Bronchial epithelial cell (primary cell): Measurements from ENCODE around the gene OSBP2. TPM values are rescaled to one million over a fixed set of nuclear protein-coding genes. Genes with fewer than 3 reads are reported as not detected.
A peak's percentile ranks its signal among the peaks of the same experiment; 100 is the strongest.

Experiments
- DNase-seq: peaks from one replicate; pipeline ENCODE4 v3.0.0-alpha.2; 2010; ENCODE audit warnings: low read depth
- FAIRE-seq: peaks from 2 replicates; lab custom pipeline; 2011; peaks lifted over from hg19 to GRCh38; lab: Jason Lieb, UNC
- H3K27me3 ChIP-seq: 2 replicates; pipeline ENCODE4 v1.5.1; 2011; ENCODE audit warnings: low read length; ENCODE audit not compliant: control insufficient read depth, insufficient read depth
- H3K36me3 ChIP-seq: 2 replicates; pipeline ENCODE4 v1.5.1; 2011; ENCODE audit warnings: low read length; ENCODE audit not compliant: control insufficient read depth, insufficient read depth
- H3K4me3 ChIP-seq: 2 replicates; pipeline ENCODE4 v1.5.1; 2011; ENCODE audit warnings: mild to moderate bottlenecking, low read depth, low read length, control low read depth
- total RNA-seq: library from RNA; depleted of rRNA; stranded (reverse); fragments of >200 nt; gene quantifications from 2 replicates; pipeline ENCODE4 v1.2.1, GENCODE V29; 2014
- TF ChIP-seq, protein P1 (sequence below): IDR thresholded peaks from 2 replicates; pipeline ENCODE4 v1.5.1; 2011; ENCODE audit warnings: mild to moderate bottlenecking, moderate library complexity, low read length, control low read depth, inconsistent platforms; ENCODE audit not compliant: insufficient read depth, severe bottlenecking

The OSBP2 gene
- total RNA-seq, 1 donor from 2014 or later = 23.4 TPM

DNA sequence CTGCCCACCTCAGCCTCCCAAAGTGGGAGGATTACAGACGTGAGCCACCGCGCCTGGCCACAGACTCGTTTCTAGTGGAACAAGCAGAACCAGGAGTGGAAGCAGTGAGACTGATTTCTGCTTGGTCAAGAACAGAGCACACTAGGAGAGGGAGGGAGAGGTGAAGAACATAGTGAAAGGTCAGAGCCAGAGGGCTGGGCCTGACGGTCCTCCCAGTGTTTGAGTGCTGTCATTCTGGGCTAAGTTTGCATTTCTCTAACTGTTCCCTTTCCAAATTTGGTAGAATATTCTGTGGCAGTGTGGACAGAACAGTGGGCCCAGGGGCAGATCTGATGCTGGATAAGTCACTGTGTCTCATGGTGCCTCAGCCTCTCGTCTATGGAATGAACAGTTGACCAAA, 55.2 kb downstream of the OSBP2 start:
- Histone ChIP-seq H3K36me3 (no peaks in the 10 kb centered on the region), H3K4me3 (no peak overlapping the region), H3K27me3 (no peaks in the 10 kb centered on the region)
- TF ChIP-seq, protein P1, sequence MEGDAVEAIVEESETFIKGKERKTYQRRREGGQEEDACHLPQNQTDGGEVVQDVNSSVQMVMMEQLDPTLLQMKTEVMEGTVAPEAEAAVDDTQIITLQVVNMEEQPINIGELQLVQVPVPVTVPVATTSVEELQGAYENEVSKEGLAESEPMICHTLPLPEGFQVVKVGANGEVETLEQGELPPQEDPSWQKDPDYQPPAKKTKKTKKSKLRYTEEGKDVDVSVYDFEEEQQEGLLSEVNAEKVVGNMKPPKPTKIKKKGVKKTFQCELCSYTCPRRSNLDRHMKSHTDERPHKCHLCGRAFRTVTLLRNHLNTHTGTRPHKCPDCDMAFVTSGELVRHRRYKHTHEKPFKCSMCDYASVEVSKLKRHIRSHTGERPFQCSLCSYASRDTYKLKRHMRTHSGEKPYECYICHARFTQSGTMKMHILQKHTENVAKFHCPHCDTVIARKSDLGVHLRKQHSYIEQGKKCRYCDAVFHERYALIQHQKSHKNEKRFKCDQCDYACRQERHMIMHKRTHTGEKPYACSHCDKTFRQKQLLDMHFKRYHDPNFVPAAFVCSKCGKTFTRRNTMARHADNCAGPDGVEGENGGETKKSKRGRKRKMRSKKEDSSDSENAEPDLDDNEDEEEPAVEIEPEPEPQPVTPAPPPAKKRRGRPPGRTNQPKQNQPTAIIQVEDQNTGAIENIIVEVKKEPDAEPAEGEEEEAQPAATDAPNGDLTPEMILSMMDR = no peak
- FAIRE-seq (no peak), DNase-seq (no peak)

DNA sequence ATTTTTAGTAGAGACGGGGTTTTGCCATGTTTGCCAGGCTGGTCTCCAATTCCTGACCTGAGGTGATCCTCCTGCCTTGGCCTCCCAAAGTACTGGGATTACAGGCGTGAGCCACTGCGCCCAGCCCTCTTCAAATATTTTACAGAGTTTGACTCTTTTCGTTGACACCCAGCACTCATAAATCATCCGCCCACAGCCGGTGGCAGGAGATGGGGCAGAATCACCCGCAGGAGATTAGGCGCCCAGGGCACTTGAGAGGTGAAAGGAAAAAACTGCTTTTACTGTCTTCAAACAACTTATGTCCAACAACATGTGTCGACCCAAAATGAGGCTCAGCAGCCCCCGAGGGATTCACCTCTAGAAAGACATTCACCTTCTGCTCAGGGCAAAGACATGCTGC, 56.9 kb downstream of the OSBP2 start:
- no peak for DNase-seq
- no peaks in the 10 kb centered on the region for H3K27me3 ChIP-seq
- no peak overlapping the region for H3K4me3 ChIP-seq
- TF ChIP-seq, protein P1 = no peak
- no peak for FAIRE-seq
- H3K36me3 ChIP-seq = no peaks in the 10 kb centered on the region

DNA sequence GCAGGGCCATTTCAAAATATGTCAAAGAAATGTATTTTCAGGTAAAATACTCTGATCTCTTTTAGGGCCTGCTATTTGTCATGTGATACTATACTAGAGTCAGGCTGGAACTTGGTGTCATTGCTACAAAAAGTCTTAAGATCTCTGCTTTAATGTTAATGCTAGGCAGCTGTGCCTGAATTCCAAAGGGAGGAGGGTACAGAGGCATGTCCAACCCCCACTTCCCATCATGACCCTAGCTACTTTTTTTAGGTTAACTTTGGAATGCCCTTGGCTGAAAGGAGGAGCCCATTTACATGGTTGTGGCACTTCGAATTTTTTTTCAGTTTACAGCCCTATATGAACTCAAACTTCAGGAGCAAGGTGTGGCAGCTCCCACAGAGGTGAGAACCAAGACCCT, 58.1 kb downstream of the OSBP2 start:
- FAIRE-seq (no peak), DNase-seq (no peak)
- no peaks in the 10 kb centered on the region for H3K27me3 ChIP-seq
- TF ChIP-seq, protein P1 = no peak
- no peaks in the 10 kb centered on the region for H3K36me3 ChIP-seq
- no peak overlapping the region for H3K4me3 ChIP-seq

DNA sequence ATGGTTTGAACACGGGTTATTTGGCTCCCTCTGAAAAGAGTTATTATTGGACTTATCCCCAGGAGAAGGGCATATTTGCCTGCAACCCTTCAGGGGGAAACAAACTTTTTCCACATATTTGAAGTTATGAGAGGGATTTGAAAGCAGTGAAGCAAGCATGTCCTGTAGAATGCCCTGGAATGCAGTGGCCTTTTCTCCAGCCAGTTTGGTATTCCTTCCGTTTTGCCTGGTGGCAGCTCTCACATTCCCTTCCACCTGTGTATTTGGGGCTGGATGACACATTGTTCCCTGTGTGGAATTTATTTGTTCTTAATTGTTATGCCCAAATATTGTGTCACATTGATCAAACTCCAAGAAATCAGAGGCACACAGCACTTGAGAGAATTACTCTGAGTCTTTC, 59.0 kb downstream of the OSBP2 start:
- TF ChIP-seq, protein P1 = no peak
- no peak for DNase-seq
- H3K4me3 ChIP-seq = no peak overlapping the region
- no peaks in the 10 kb centered on the region for H3K36me3 ChIP-seq
- peak; percentile 7 for FAIRE-seq
- H3K27me3 ChIP-seq = no peaks in the 10 kb centered on the region

DNA sequence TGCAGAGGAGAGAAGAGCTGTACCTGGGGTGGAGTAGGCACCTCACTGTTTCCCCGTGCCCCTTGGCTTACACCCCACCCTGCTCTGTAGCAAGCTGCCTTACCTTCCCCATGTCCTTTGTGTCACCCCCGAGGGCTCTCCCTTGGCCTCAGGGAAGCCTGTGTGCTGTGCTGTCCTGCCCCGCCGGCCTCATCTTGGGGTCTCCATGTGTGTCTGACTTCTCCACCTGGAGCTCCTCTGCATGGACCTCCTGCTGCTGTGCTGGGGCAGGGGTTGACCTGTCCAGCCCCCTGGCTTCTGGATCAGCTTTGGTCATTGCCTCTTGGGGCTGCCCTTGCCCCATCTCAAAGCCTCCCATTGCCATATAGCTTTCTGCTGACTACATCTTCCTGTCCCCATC, 59.8 kb downstream of the OSBP2 start:
- TF ChIP-seq, protein P1 = no peak

More for the DNA sequence above, 59.8 kb downstream of the OSBP2 start:
- no peaks in the 10 kb centered on the region for H3K27me3 ChIP-seq
- no peaks in the 10 kb centered on the region for H3K36me3 ChIP-seq
- FAIRE-seq (peak; percentile 23), DNase-seq (no peak)
- H3K4me3 ChIP-seq = no peak overlapping the region
